OCI-LY3 (cell line): ENCODE results near the gene TRIM46.
"Not testable (repeated sequence)": the region's sequence is repeated elsewhere in the genome, so short reads cannot be mapped to it uniquely, and the experiment has no call there.

ENCODE experiments used
- H2AFZ ChIP-seq: fragments of 200-600, 300-600 bp; shearing (Covaris generic); 2 replicates; pipeline ENCODE4 v1.6.0; 2014; ENCODE audit warnings: antibody characterized with exemption, low read depth, low read length
- H3K27ac ChIP-seq: fragments of 200-600, 300-600 bp; sonication (generic); 2 replicates; pipeline ENCODE4 v1.5.1; 2014; ENCODE audit warnings: mild to moderate bottlenecking, low read length, moderate library complexity, mixed read lengths
- H3K27me3 ChIP-seq: fragments of 200-600, 300-600 bp; sonication (generic); 2 replicates; pipeline ENCODE4 v1.6.1; 2014; ENCODE audit warnings: low read depth, low read length, mixed read lengths
- H3K36me3 ChIP-seq: fragments of 200-600, 300-600 bp; sonication (generic); replicated peaks from 2 replicates; pipeline ENCODE3; 2014; ENCODE audit warnings: low read depth, low read length, mixed read lengths
- H3K4me1 ChIP-seq: fragments of 300-600, 200-600 bp; sonication (generic); 2 replicates; pipeline ENCODE4 v1.6.1; 2014; ENCODE audit warnings: low read length, mixed read lengths
- H3K4me2 ChIP-seq: fragments of 200-600, 300-600 bp; sonication (generic); 2 replicates; pipeline ENCODE4 v1.6.1; 2014; ENCODE audit warnings: low read length, mixed read lengths
- H3K4me3 ChIP-seq: fragments of 300-600, 200-600 bp; sonication (generic); 2 replicates; pipeline ENCODE4 v1.5.1; 2014; ENCODE audit warnings: antibody characterized with exemption, mild to moderate bottlenecking, low read length, moderate library complexity
- H3K79me2 ChIP-seq: fragments of 300-600, 200-600 bp; shearing (Covaris generic); 2 replicates; pipeline ENCODE4 v1.6.1; 2014; ENCODE audit warnings: mild to moderate bottlenecking, low read length, mixed read lengths
- H3K9ac ChIP-seq: fragments of 300-600, 200-600 bp; shearing (Covaris generic); 2 replicates; pipeline ENCODE4 v1.6.0; 2014; ENCODE audit warnings: mild to moderate bottlenecking, low read length, moderate library complexity
- H3K9me3 ChIP-seq: fragments of 200-600, 300-600 bp; shearing (Covaris generic); 2 replicates; pipeline ENCODE4 v1.6.1; 2014; ENCODE audit warnings: low read length, mixed read lengths; ENCODE audit not compliant: insufficient read depth
- H4K20me1 ChIP-seq: fragments of 200-600, 300-600 bp; sonication (generic); 2 replicates; pipeline ENCODE4 v1.6.1; 2016; ENCODE audit warnings: low read length, mixed read lengths; ENCODE audit not compliant: insufficient read depth
- CTCF ChIP-seq: fragments of 200-600, 300-600 bp; sonication (generic); IDR thresholded peaks from 2 replicates; pipeline ENCODE4 v1.5.1; 2014; ENCODE audit warnings: antibody characterized with exemption, low read length, low read depth
- EZH2phosphoT487 ChIP-seq: fragments of 200-600 bp; shearing (Covaris generic); IDR thresholded peaks from 2 replicates; pipeline ENCODE4 v1.6.1; 2018; ENCODE audit warnings: antibody characterized with exemption, mixed run types, low read depth

TRIM46 gene

GRCh38 chr1:155139895-155140629 is 33.6 kb upstream of the TRIM46 start, which contains the start of gene DPM3:
TSS of gene DPM3 (minus strand) at chr1:155140531. CDS start at chr1:155140240, 291 bp downstream.
- Histone ChIP-seq H3K4me1 (peaks cover 13% of the 10 kb centered on the region), H2AFZ (peak within 1 kb of the TSS; percentile 93), H3K4me3 (peak within 1 kb of the TSS; percentile 79), H3K9ac (peak within 1 kb of the TSS; percentile 73), H3K36me3 (peaks cover 14% of the 10 kb centered on the region), H4K20me1 (no peaks in the 10 kb centered on the region), H3K9me3 (no peaks in the 10 kb centered on the region), H3K27me3 (no peaks in the 10 kb centered on the region), H3K27ac (peak within 1 kb of the TSS; percentile 14), H3K4me2 (peak within 1 kb of the TSS; percentile 82), H3K79me2 (peaks cover 38% of the 10 kb centered on the region)
- TF ChIP-seq CTCF (no peak), EZH2phosphoT487 (no peak)

- no peak for TF ChIP-seq CTCF
- no peak for TF ChIP-seq EZH2phosphoT487
- Histone ChIP-seq H3K9ac (peak overlapping the region; percentile 73; the same call in 1 of the 2 replicates), H3K9me3 (no peaks in the 10 kb centered on the region)
Measured at GRCh38 chr1:155140630-155140953, 33.1 kb upstream of the TRIM46 start.

GRCh38 chr1:155141749-155142148 is 31.9 kb upstream of the TRIM46 start:
- no peak overlapping the region for H3K4me3 ChIP-seq
- no peaks in the 10 kb centered on the region for H3K27me3 ChIP-seq
- peak overlapping the region; percentile 12; the same call in 1 of the 2 replicates for H2AFZ ChIP-seq
- H3K79me2 ChIP-seq, result peaks cover 31% of the 10 kb centered on the region
- H3K27ac ChIP-seq, result no peak overlapping the region
- H3K4me1 ChIP-seq, result peaks cover 11% of the 10 kb centered on the region
- H3K36me3 ChIP-seq, result peaks cover 14% of the 10 kb centered on the region
- H3K4me2 ChIP-seq, result no peak overlapping the region
- TF ChIP-seq EZH2phosphoT487, result no peak
- no peak for TF ChIP-seq CTCF
- no peaks in the 10 kb centered on the region for H3K9me3 ChIP-seq
- H4K20me1 ChIP-seq, result no peaks in the 10 kb centered on the region
- no peak overlapping the region for H3K9ac ChIP-seq

More at GRCh38 chr1:155140630-155140953, 33.1 kb upstream of the TRIM46 start:
- peak overlapping the region; percentile 79 for H3K4me3 ChIP-seq
- no peaks in the 10 kb centered on the region for H3K27me3 ChIP-seq
- H3K79me2 ChIP-seq, result peaks cover 33% of the 10 kb centered on the region
- H4K20me1 ChIP-seq, result no peaks in the 10 kb centered on the region
- H3K36me3 ChIP-seq, result peaks cover 14% of the 10 kb centered on the region
- H3K4me1 ChIP-seq, result peaks cover 13% of the 10 kb centered on the region
- peak overlapping the region; percentile 82 for H3K4me2 ChIP-seq
- H2AFZ ChIP-seq, result peak overlapping the region; percentile 93
- H3K27ac ChIP-seq, result no peak overlapping the region

GRCh38 chr1:155145491-155145890 is 28.2 kb upstream of the TRIM46 start:
- H4K20me1 ChIP-seq, result no peaks in the 10 kb centered on the region
- H3K4me2 ChIP-seq, result no peak overlapping the region
- H2AFZ ChIP-seq, result no peak overlapping the region
- H3K9me3 ChIP-seq, result no peaks in the 10 kb centered on the region
- no peaks in the 10 kb centered on the region for H3K36me3 ChIP-seq
- no peak overlapping the region for H3K4me3 ChIP-seq
- H3K79me2 ChIP-seq, result no peaks in the 10 kb centered on the region; the same call in 1 of the 2 replicates
- H3K27me3 ChIP-seq, result no peaks in the 10 kb centered on the region
- H3K4me1 ChIP-seq, result peaks cover 14% of the 10 kb centered on the region
- H3K9ac ChIP-seq, result no peak overlapping the region
- TF ChIP-seq CTCF, result no peak
- TF ChIP-seq EZH2phosphoT487, result no peak
- H3K27ac ChIP-seq, result no peak overlapping the region

- not testable (repeated sequence) for H3K9me3 ChIP-seq, H4K20me1 ChIP-seq, H3K36me3 ChIP-seq, H2AFZ ChIP-seq, H3K4me2 ChIP-seq, H3K79me2 ChIP-seq, H3K4me3 ChIP-seq, H3K27me3 ChIP-seq, H3K4me1 ChIP-seq, H3K27ac ChIP-seq, H3K9ac ChIP-seq
Measured at GRCh38 chr1:155155996-155156643, 17.5 kb upstream of the TRIM46 start.
